Stimulated activated CD8-positive, alpha-beta memory T cell treated with anti-CD3 and anti-CD28 coated beads, Interleukin-15, amount 100 ng/mL, for 48 hours (primary cell): Measurements from ENCODE around the gene TAF4B.
"Not testable (repeated sequence)": the region's sequence is repeated elsewhere in the genome, so short reads cannot be mapped to it uniquely, and the experiment has no call there.

ENCODE experiments used
- DNase-seq, 2 donors: peaks; one replicate each; pipeline ENCODE4 v3.0.0-alpha.2; 2020; ENCODE audit warnings: low read depth in 2 of 2

Gene TAF4B

GRCh38 chr18:26381555-26381954 lies 155.3 kb downstream of the TAF4B start:
- not testable (repeated sequence) for DNase-seq

- no peak for DNase-seq
Observed at GRCh38 chr18:26383454-26384270, 157.4 kb downstream of the TAF4B start.

GRCh38 chr18:26386002-26386401 lies 159.8 kb downstream of the TAF4B start:
- DNase-seq, result no peak

- DNase-seq, result no peak
Observed at GRCh38 chr18:26386441-26386840, 160.2 kb downstream of the TAF4B start.

- no peak for DNase-seq
Observed at GRCh38 chr18:26394047-26394654, 167.9 kb downstream of the TAF4B start.

- no peak for DNase-seq
Observed at GRCh38 chr18:26397019-26397418, 170.8 kb downstream of the TAF4B start.

- DNase-seq, result no peak
Observed at GRCh38 chr18:26403491-26403890, 177.2 kb downstream of the TAF4B start.

GRCh38 chr18:26405190-26405801 lies 179.1 kb downstream of the TAF4B start:
- no peak for DNase-seq

GRCh38 chr18:26406324-26406723 lies 180.1 kb downstream of the TAF4B start:
- DNase-seq, result no peak

- DNase-seq, result no peak
Observed at GRCh38 chr18:26406854-26407517, 180.7 kb downstream of the TAF4B start.

GRCh38 chr18:26407736-26408601 lies 181.7 kb downstream of the TAF4B start:
- no peak for DNase-seq

GRCh38 chr18:26409091-26409490 lies 182.8 kb downstream of the TAF4B start:
- no peak for DNase-seq

GRCh38 chr18:26414901-26415440 lies 188.7 kb downstream of the TAF4B start:
- no peak for DNase-seq

GRCh38 chr18:26415631-26416030 lies 189.4 kb downstream of the TAF4B start:
- DNase-seq, result no peak

GRCh38 chr18:26416652-26417150 lies 190.5 kb downstream of the TAF4B start:
- DNase-seq, result no peak

- no peak for DNase-seq
Observed at GRCh38 chr18:26417190-26417589, 190.9 kb downstream of the TAF4B start.

- no peak for DNase-seq
Observed at GRCh38 chr18:26418225-26418624, 192.0 kb downstream of the TAF4B start.

- no peak for DNase-seq
Observed at GRCh38 chr18:26419746-26420145, 193.5 kb downstream of the TAF4B start.

GRCh38 chr18:26421503-26421902 lies 195.3 kb downstream of the TAF4B start:
- no peak for DNase-seq

GRCh38 chr18:26421931-26422330 lies 195.7 kb downstream of the TAF4B start:
- DNase-seq, result no peak
